UCSD-AML1 (cell line): ENCODE data around the gene NDUFB1.
A peak's percentile ranks its signal among the peaks of the same experiment; 100 is the strongest.

Experiments used
- DNase-seq: peaks from one replicate; lab custom pipeline; 2025; ENCODE audit not compliant: unreplicated experiment; lab: John Stamatoyannopoulos, UW

The NDUFB1 gene

GRCh38 chr14:92121670-92122350 lies at the start of gene NDUFB1, which contains the start of gene CPSF2:
Gene NDUFB1 (minus strand): TSS chr14:92121706. CDS start chr14:92117637, 4,069 bp downstream.
Gene CPSF2 (plus strand): TSS chr14:92121969. CDS start chr14:92130985, 9,016 bp downstream.
- DNase-seq, result peak; percentile 87

- DNase-seq, result no peak
These were observed 43.5 kb upstream of the NDUFB1 start for GRCh38 chr14:92164958-92165357.

- DNase-seq, result no peak
These were observed 40.0 kb upstream of the NDUFB1 start for GRCh38 chr14:92161521-92161920.

GRCh38 chr14:92160619-92161018 lies 39.1 kb upstream of the NDUFB1 start:
- DNase-seq, result no peak

GRCh38 chr14:92154283-92154942 lies 32.9 kb upstream of the NDUFB1 start:
- no peak for DNase-seq

GRCh38 chr14:92153581-92153980 lies 32.1 kb upstream of the NDUFB1 start:
- no peak for DNase-seq

GRCh38 chr14:92144708-92145107 lies 23.2 kb upstream of the NDUFB1 start:
- no peak for DNase-seq

GRCh38 chr14:92143962-92144361 lies 22.5 kb upstream of the NDUFB1 start:
- DNase-seq, result no peak

- no peak for DNase-seq
These were observed 21.8 kb upstream of the NDUFB1 start for GRCh38 chr14:92143309-92143708.

- no peak for DNase-seq
These were observed 13.8 kb upstream of the NDUFB1 start for GRCh38 chr14:92135269-92135668.

- no peak for DNase-seq
These were observed 12.9 kb upstream of the NDUFB1 start for GRCh38 chr14:92134456-92134855.

GRCh38 chr14:92122761-92123160 lies 1.3 kb upstream of the NDUFB1 start:
- DNase-seq, result no peak

- DNase-seq, result no peak
These were observed 808 bp upstream of the NDUFB1 start for GRCh38 chr14:92122351-92122677.

GRCh38 chr14:92121207-92121669 lies 268 bp downstream of the NDUFB1 start:
- DNase-seq, result no peak

- no peak for DNase-seq
These were observed 12.0 kb downstream of the NDUFB1 start for GRCh38 chr14:92109490-92109889.

GRCh38 chr14:92108345-92109254 lies 12.9 kb downstream of the NDUFB1 start:
- no peak for DNase-seq

GRCh38 chr14:92106143-92106926 lies 15.2 kb downstream of the NDUFB1 start, which contains the start of gene ATXN3:
Gene ATXN3 (minus strand): TSS chr14:92106582. CDS start chr14:92106552, 30 bp downstream.
- peak; percentile 94 for DNase-seq

- DNase-seq, result peak; percentile 77
These were observed 15.7 kb downstream of the NDUFB1 start for GRCh38 chr14:92105893-92106142.

- DNase-seq, result no peak
These were observed 16.2 kb downstream of the NDUFB1 start for GRCh38 chr14:92105073-92105892.

- no peak for DNase-seq
These were observed 18.0 kb downstream of the NDUFB1 start for GRCh38 chr14:92103363-92103989.
